HG02885 (cell line): ENCODE data around the gene SIGLECL1.

Source experiments
- ATAC-seq: cut with Tn5 transposase; IDR thresholded peaks from one replicate; pipeline ENCODE4 v1.9.1; 2021; ENCODE audit warnings: mild to moderate bottlenecking; ENCODE audit not compliant: unreplicated experiment, poor library complexity

Gene SIGLECL1

GRCh38 chr19:51294977-51295375 is 44.1 kb downstream of the SIGLECL1 start:
- no peak for ATAC-seq

- no peak for ATAC-seq
Observed at GRCh38 chr19:51295382-51296126, 44.7 kb downstream of the SIGLECL1 start.

GRCh38 chr19:51296336-51297093 is 45.6 kb downstream of the SIGLECL1 start:
- no peak for ATAC-seq

- no peak for ATAC-seq
Observed at GRCh38 chr19:51297406-51297805, 46.5 kb downstream of the SIGLECL1 start.

GRCh38 chr19:51301266-51301665 is 50.4 kb downstream of the SIGLECL1 start:
- ATAC-seq = no peak

GRCh38 chr19:51305479-51305878 is 54.6 kb downstream of the SIGLECL1 start:
- no peak for ATAC-seq

GRCh38 chr19:51311351-51312257 is 60.7 kb downstream of the SIGLECL1 start, which contains the start of gene IGLON5:
IGLON5 (plus strand) TSS chr19:51311644; CDS start chr19:51311848, 204 bp downstream.
- ATAC-seq = no peak

- no peak for ATAC-seq
Observed at GRCh38 chr19:51316688-51317087, 65.8 kb downstream of the SIGLECL1 start.

GRCh38 chr19:51317376-51317775 is 66.5 kb downstream of the SIGLECL1 start:
- no peak for ATAC-seq

- no peak for ATAC-seq
Observed at GRCh38 chr19:51317968-51318367, 67.1 kb downstream of the SIGLECL1 start.
